ENCODE measurements around the gene CTDP1. TPM values are rescaled to one million over a fixed set of nuclear protein-coding genes. Genes with fewer than 3 reads are reported as not detected.

The CTDP1 gene
- total and polyA plus RNA-seq, 4 donors = 2.7 to 13.9 (median 10.5) TPM

DNA sequence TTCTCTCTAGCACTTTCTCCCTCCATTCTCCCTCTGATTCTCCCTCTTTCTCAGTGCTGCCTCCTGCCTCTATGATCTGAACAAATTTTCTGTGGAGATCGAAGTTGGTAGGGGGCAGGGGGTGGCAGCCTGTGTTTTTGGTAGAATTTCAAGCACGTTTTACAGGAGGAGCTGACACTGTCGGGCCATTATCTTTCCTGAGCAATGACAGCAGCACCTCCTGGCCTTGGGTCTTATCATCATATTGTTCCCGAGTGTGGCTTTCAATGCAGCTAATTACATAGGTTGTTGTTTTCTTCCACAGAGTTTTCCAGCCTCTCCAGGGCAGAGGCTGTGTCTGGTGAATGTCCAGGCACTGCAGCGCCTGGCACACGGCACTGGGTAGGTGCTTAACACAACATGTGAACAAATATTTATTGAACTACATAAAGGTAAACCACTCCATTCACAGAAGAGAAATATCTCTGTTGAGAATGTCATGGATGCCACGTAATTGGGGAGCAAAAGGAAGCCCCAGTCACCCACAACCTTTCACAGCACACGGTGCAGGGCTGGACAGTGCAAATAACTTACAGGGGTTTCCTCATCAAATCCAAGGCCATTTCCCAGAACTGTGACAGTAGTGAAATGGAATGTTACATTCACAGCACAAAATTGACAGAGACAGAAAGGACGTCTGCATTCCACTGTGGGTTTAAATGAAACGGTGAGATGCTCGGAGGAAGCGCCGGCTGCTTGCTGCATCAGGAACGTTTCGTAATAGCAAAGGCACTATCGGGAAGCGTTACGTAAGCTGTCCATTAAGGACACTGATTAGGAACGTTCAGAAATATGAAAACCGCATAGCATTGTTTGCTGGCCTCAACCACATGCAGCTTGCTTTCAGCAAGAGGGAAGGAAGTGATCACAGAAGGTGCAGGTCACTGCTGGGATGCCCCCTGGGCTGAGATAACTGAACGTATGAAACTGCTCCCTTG, 111.7 kb downstream of the CTDP1 start:
- H3K36me3 ChIP-seq (ENCODE audit: control insufficient read depth in 4 of 4, insufficient read depth in 3 of 4, low read depth in 1 of 4, low read length in 3 of 4) = no peaks in the 10 kb centered on the region
- H3K4me3 ChIP-seq (ENCODE audit: low read depth in 1 of 3, low read length in 3 of 3) = no peak overlapping the region
- peak overlapping the region in 1 of 2 donors; percentile 46 for H3K27ac ChIP-seq (ENCODE audit: low read depth in 1 of 2, low read length in 2 of 2)
- H3K9ac ChIP-seq (ENCODE audit: low read depth in 1 of 2, low read length in 2 of 2) = no peak overlapping the region
- TF ChIP-seq RAD21 (IDR thresholded peaks at IDR 0.05) (peak in 1 of 2 donors; percentile 26), SP1 (IDR thresholded peaks at IDR 0.05) (peak; percentile 29)
- TF ChIP-seq, protein P1, sequence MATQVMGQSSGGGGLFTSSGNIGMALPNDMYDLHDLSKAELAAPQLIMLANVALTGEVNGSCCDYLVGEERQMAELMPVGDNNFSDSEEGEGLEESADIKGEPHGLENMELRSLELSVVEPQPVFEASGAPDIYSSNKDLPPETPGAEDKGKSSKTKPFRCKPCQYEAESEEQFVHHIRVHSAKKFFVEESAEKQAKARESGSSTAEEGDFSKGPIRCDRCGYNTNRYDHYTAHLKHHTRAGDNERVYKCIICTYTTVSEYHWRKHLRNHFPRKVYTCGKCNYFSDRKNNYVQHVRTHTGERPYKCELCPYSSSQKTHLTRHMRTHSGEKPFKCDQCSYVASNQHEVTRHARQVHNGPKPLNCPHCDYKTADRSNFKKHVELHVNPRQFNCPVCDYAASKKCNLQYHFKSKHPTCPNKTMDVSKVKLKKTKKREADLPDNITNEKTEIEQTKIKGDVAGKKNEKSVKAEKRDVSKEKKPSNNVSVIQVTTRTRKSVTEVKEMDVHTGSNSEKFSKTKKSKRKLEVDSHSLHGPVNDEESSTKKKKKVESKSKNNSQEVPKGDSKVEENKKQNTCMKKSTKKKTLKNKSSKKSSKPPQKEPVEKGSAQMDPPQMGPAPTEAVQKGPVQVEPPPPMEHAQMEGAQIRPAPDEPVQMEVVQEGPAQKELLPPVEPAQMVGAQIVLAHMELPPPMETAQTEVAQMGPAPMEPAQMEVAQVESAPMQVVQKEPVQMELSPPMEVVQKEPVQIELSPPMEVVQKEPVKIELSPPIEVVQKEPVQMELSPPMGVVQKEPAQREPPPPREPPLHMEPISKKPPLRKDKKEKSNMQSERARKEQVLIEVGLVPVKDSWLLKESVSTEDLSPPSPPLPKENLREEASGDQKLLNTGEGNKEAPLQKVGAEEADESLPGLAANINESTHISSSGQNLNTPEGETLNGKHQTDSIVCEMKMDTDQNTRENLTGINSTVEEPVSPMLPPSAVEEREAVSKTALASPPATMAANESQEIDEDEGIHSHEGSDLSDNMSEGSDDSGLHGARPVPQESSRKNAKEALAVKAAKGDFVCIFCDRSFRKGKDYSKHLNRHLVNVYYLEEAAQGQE (IDR thresholded peaks at IDR 0.05) = no peak
- DNase-seq (ENCODE audit: low spot score) = no peak
- peaks cover 0 to 5% (median 2%) of the 10 kb centered on the region in 4 donors for H3K4me1 ChIP-seq (ENCODE audit: control insufficient read depth in 4 of 4, insufficient read depth in 4 of 4, low read length in 3 of 4)
- H3K27me3 ChIP-seq (ENCODE audit: control insufficient read depth in 4 of 4, insufficient read depth in 4 of 4, low read length in 3 of 4) = peaks cover 0 to 15% (median 7%) of the 10 kb centered on the region in 4 donors
- 14% methylated on average over 21 of the region's 21 CpGs for WGBS
- H3K9me3 ChIP-seq (ENCODE audit: control insufficient read depth in 4 of 4, low read length in 3 of 4) = peaks cover 0 to 8% (median 2%) of the 10 kb centered on the region in 4 donors

DNA sequence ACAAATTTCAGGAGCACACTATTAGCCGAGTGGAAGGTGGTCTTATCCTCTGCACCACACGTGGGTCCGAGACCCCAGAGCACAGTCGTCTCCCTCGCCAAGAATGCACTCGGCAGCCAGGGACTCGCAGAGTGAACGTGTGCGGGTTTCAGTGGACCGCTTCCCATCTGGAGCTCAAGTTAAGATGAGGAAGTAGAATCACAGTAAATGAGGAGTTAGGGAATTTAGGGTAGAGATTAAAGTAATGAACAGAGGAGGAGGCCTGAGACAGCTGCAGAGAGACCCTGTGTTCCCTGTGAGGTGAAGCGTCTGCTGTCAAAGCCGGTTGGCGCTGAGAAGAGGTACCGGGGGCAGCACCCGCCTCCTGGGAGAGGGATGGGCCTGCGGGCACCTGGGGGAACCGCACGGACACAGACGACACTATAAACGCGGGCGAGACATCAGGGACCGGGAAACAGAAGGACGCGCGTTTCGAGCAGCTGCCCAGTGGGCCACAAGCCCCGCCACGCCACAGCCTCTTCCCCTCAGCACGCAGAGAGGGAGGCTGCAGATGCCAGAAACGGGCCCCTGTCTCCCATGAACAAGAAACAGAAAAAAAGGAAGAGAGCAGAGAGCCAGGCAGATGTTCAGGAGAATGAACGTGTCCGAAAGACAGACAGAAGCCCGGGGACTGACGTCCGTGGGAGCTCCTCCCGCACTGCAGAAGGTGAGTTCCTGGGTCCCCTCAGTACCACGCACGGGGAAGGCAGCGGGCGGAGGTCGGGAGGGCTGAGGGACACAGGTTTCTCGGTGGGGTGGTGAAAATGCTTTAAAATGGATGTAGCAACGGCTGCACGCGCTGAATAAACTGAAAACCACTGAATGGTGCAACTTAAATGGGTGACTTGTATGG, 112.7 kb downstream of the CTDP1 start:
- H3K9ac ChIP-seq (ENCODE audit: low read depth in 1 of 2, low read length in 2 of 2) = no peak overlapping the region
- H3K27me3 ChIP-seq (ENCODE audit: control insufficient read depth in 4 of 4, insufficient read depth in 4 of 4, low read length in 3 of 4) = peaks cover 3 to 19% (median 8%) of the 10 kb centered on the region in 4 donors
- no peak overlapping the region for H3K4me3 ChIP-seq (ENCODE audit: low read depth in 1 of 3, low read length in 3 of 3)
- no peak for DNase-seq (ENCODE audit: low spot score)
- peaks cover 0 to 5% (median 2%) of the 10 kb centered on the region in 4 donors for H3K4me1 ChIP-seq (ENCODE audit: control insufficient read depth in 4 of 4, insufficient read depth in 4 of 4, low read length in 3 of 4)
- peaks cover 0 to 7% (median 2%) of the 10 kb centered on the region in 4 donors for H3K9me3 ChIP-seq (ENCODE audit: control insufficient read depth in 4 of 4, low read length in 3 of 4)
- WGBS = 76% methylated on average over 46 of the region's 46 CpGs
- no peaks in the 10 kb centered on the region for H3K36me3 ChIP-seq (ENCODE audit: control insufficient read depth in 4 of 4, insufficient read depth in 3 of 4, low read depth in 1 of 4, low read length in 3 of 4)
- TF ChIP-seq RXRA (IDR thresholded peaks at IDR 0.05) (no peak), EGR1 (IDR thresholded peaks at IDR 0.05; ENCODE audit: low read depth in 2 of 2) (no peak)
- H3K27ac ChIP-seq (ENCODE audit: low read depth in 1 of 2, low read length in 2 of 2) = no peak overlapping the region

DNA sequence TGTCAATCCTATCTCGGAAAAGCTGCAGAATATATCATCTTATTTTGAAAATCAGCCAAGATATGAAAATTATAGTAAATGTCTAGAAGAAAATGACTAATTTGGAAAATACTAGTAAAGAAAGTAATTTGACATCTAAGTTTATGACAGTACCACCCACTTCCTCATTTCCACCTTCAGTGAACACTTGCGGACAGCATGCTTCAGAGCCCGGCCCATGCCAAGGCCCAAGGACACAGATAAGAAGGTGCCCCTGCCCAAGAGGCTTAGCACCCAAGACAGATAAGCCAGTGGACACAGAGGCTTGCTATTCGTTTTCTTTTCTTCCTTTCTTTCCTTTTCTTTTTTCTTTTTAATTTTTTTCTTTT, 113.4 kb downstream of the CTDP1 start:
- Histone ChIP-seq H3K4me3 (ENCODE audit: low read depth in 1 of 3, low read length in 3 of 3) (no peak overlapping the region), H3K9me3 (ENCODE audit: control insufficient read depth in 4 of 4, low read length in 3 of 4) (peaks cover 0 to 8% (median under 1%) of the 10 kb centered on the region in 4 donors), H3K27me3 (ENCODE audit: control insufficient read depth in 4 of 4, insufficient read depth in 4 of 4, low read length in 3 of 4) (peaks cover 3 to 17% (median 7%) of the 10 kb centered on the region in 4 donors), H3K4me1 (ENCODE audit: control insufficient read depth in 4 of 4, insufficient read depth in 4 of 4, low read length in 3 of 4) (peaks cover 0 to 8% (median 2%) of the 10 kb centered on the region in 4 donors), H3K36me3 (ENCODE audit: control insufficient read depth in 4 of 4, insufficient read depth in 3 of 4, low read depth in 1 of 4, low read length in 3 of 4) (no peaks in the 10 kb centered on the region), H3K27ac (ENCODE audit: low read depth in 1 of 2, low read length in 2 of 2) (no peak overlapping the region), H3K9ac (ENCODE audit: low read depth in 1 of 2, low read length in 2 of 2) (no peak overlapping the region)
- WGBS = 67% methylated on average over 4 of the region's 4 CpGs
- no peak for DNase-seq (ENCODE audit: low spot score)
- TF ChIP-seq YY1 (IDR thresholded peaks at IDR 0.05) (no peak), HNF4G (IDR thresholded peaks at IDR 0.05) (no peak), RXRA (IDR thresholded peaks at IDR 0.05) (no peak), FOXA2 (IDR thresholded peaks at IDR 0.05) (no peak), HNF4A (conservative IDR thresholded peaks at IDR 0.05) (no peak), GABPA (IDR thresholded peaks at IDR 0.05 in 1 of 2, conservative IDR thresholded peaks at IDR 0.05 in 1 of 2) (no peak), JUND (IDR thresholded peaks at IDR 0.05) (no peak), EGR1 (IDR thresholded peaks at IDR 0.05; ENCODE audit: low read depth in 2 of 2) (no peak), SP1 (IDR thresholded peaks at IDR 0.05) (no peak), RAD21 (IDR thresholded peaks at IDR 0.05) (no peak), FOXA1 (IDR thresholded peaks at IDR 0.05) (no peak), NR2F2 (IDR thresholded peaks at IDR 0.05) (no peak)
- TF ChIP-seq, protein P2, sequence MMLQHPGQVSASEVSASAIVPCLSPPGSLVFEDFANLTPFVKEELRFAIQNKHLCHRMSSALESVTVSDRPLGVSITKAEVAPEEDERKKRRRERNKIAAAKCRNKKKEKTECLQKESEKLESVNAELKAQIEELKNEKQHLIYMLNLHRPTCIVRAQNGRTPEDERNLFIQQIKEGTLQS (IDR thresholded peaks at IDR 0.05) = no peak
- TF ChIP-seq, protein P3, sequence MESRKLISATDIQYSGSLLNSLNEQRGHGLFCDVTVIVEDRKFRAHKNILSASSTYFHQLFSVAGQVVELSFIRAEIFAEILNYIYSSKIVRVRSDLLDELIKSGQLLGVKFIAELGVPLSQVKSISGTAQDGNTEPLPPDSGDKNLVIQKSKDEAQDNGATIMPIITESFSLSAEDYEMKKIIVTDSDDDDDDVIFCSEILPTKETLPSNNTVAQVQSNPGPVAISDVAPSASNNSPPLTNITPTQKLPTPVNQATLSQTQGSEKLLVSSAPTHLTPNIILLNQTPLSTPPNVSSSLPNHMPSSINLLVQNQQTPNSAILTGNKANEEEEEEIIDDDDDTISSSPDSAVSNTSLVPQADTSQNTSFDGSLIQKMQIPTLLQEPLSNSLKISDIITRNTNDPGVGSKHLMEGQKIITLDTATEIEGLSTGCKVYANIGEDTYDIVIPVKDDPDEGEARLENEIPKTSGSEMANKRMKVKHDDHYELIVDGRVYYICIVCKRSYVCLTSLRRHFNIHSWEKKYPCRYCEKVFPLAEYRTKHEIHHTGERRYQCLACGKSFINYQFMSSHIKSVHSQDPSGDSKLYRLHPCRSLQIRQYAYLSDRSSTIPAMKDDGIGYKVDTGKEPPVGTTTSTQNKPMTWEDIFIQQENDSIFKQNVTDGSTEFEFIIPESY (IDR thresholded peaks at IDR 0.05) = no peak
- TF ChIP-seq, protein P4, sequence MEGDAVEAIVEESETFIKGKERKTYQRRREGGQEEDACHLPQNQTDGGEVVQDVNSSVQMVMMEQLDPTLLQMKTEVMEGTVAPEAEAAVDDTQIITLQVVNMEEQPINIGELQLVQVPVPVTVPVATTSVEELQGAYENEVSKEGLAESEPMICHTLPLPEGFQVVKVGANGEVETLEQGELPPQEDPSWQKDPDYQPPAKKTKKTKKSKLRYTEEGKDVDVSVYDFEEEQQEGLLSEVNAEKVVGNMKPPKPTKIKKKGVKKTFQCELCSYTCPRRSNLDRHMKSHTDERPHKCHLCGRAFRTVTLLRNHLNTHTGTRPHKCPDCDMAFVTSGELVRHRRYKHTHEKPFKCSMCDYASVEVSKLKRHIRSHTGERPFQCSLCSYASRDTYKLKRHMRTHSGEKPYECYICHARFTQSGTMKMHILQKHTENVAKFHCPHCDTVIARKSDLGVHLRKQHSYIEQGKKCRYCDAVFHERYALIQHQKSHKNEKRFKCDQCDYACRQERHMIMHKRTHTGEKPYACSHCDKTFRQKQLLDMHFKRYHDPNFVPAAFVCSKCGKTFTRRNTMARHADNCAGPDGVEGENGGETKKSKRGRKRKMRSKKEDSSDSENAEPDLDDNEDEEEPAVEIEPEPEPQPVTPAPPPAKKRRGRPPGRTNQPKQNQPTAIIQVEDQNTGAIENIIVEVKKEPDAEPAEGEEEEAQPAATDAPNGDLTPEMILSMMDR (IDR thresholded peaks at IDR 0.05; ENCODE audit: low read depth, low read length, missing input control) = no peak
- TF ChIP-seq, protein P5, sequence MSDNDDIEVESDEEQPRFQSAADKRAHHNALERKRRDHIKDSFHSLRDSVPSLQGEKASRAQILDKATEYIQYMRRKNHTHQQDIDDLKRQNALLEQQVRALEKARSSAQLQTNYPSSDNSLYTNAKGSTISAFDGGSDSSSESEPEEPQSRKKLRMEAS (IDR thresholded peaks at IDR 0.05) = no peak

Data from liver (tissue), 9 donors.